ENCODE measurements around the gene ANKRD6.

DNA sequence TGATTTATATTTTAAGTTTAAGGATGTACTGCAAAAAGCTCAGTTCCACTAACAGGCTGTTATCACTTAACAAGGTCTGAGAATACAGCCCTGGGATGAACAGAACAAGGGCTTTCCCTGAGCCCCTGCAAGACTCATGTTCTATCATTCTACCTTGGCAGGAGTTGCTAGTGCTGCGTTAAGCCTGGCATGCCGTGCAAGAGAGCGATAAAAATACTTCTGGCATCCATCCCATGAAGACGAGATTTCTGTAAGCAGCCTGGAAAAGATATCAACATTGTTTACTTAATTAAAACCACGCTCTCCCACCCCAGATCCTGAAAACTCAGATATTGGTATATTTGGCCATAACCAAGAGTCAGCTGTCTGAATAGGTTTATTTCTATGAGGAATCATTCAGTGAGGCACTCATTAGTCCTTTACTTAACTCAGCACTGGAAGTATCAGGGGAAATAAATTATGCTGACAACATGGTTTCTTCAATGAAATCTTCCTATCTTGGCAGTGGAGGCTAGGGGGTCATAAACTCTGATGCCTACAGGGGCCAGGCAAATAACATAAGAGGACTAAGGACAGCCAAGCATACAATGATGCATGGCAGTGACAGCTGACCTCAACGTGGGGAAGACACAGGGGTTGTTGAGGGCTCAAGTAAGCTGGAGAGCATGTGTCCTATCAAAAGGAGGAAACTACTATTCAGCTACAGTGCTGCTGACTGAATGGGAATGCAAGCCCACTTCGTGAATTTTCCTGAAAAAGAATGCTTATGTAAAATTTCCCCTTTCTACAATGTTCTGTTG is 243.2 kb downstream of the ANKRD6 start:
- no peak for TF ChIP-seq POLR2AphosphoS5 (IDR thresholded peaks at IDR 0.05)
- TF ChIP-seq, protein P1, sequence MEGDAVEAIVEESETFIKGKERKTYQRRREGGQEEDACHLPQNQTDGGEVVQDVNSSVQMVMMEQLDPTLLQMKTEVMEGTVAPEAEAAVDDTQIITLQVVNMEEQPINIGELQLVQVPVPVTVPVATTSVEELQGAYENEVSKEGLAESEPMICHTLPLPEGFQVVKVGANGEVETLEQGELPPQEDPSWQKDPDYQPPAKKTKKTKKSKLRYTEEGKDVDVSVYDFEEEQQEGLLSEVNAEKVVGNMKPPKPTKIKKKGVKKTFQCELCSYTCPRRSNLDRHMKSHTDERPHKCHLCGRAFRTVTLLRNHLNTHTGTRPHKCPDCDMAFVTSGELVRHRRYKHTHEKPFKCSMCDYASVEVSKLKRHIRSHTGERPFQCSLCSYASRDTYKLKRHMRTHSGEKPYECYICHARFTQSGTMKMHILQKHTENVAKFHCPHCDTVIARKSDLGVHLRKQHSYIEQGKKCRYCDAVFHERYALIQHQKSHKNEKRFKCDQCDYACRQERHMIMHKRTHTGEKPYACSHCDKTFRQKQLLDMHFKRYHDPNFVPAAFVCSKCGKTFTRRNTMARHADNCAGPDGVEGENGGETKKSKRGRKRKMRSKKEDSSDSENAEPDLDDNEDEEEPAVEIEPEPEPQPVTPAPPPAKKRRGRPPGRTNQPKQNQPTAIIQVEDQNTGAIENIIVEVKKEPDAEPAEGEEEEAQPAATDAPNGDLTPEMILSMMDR (IDR thresholded peaks at IDR 0.05) = no peak
